Measurements from ENCODE around the gene FURIN. TPM values are rescaled to one million over a fixed set of nuclear protein-coding genes. Genes with fewer than 3 reads are reported as not detected.

The FURIN gene
- total RNA-seq, 4 donors from 2014 or later: 20.5 to 54.8 (median 30.5) TPM

DNA sequence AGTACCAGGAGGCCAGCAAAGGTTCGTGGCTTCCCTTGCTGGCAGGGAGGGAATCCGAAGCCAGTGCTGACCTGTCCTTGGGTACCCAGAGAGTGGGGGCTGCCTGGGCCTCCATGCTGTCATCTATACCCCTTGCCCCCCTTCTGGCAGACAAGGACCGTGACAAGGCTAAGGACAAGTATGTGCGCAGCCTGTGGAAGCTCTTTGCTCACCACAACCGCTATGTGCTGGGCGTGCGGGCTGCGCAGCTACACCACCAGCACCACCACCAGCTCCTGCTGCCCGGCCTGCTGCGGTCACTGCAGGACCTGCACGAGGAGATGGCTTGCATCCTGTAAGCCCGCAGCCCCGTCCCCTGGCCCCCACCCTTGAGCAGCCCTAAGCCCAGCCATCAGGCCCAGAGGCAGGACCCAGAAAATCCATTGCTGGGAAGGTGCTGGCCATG lies 18.7 kb downstream of the FURIN start:
- no peak overlapping the region for H3K27ac ChIP-seq
- H3K27me3 ChIP-seq: no peaks in the 10 kb centered on the region
- peaks cover 0 to 12% of the 10 kb centered on the region in 2 donors for H3K4me1 ChIP-seq
- no peaks in the 10 kb centered on the region for H3K36me3 ChIP-seq
- no peak for DNase-seq
- TF ChIP-seq, protein P1, sequence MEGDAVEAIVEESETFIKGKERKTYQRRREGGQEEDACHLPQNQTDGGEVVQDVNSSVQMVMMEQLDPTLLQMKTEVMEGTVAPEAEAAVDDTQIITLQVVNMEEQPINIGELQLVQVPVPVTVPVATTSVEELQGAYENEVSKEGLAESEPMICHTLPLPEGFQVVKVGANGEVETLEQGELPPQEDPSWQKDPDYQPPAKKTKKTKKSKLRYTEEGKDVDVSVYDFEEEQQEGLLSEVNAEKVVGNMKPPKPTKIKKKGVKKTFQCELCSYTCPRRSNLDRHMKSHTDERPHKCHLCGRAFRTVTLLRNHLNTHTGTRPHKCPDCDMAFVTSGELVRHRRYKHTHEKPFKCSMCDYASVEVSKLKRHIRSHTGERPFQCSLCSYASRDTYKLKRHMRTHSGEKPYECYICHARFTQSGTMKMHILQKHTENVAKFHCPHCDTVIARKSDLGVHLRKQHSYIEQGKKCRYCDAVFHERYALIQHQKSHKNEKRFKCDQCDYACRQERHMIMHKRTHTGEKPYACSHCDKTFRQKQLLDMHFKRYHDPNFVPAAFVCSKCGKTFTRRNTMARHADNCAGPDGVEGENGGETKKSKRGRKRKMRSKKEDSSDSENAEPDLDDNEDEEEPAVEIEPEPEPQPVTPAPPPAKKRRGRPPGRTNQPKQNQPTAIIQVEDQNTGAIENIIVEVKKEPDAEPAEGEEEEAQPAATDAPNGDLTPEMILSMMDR (IDR thresholded peaks at IDR 0.05): no peak
- no peak for TF ChIP-seq POLR2A (IDR thresholded peaks at IDR 0.05)
- intact Hi-C loops (cut with DNase I; ENCODE audit: low total_unique reads): loop anchor here (5.0 to 10.0 kb wide), 2 partner anchors 172 to 240 kb away; partner anchors contain the start of gene BLM
- H3K9me3 ChIP-seq: no peaks in the 10 kb centered on the region
- H3K4me3 ChIP-seq: no peak overlapping the region

DNA sequence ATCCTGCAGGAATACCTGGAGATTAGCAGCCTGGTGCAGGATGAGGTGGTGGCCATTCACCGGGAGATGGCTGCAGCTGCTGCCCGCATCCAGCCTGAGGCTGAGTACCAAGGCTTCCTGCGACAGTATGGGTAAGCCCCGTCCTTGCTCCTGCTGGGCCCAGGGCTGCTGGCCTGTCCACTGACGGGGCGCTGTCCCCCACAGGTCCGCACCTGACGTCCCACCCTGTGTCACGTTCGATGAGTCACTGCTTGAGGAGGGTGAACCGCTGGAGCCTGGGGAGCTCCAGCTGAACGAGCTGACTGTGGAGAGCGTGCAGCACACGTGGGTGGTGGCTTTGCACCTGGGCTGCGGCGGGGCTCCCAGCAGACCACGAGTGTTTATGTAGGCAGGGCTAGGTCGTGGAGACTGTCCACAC lies 20.9 kb downstream of the FURIN start:
- intact Hi-C loops (cut with DNase I; ENCODE audit: low total_unique reads): loop anchor here (5.0 to 10.0 kb wide), 2 partner anchors 175 to 242 kb away; partner anchors contain the start of gene BLM
- no peak for DNase-seq
- Histone ChIP-seq H3K9me3 (no peaks in the 10 kb centered on the region), H3K4me3 (no peak overlapping the region), H3K36me3 (no peaks in the 10 kb centered on the region), H3K27me3 (no peaks in the 10 kb centered on the region), H3K4me1 (peaks cover 0 to 7% of the 10 kb centered on the region in 2 donors), H3K27ac (no peak overlapping the region)
- TF ChIP-seq, protein P1 (IDR thresholded peaks at IDR 0.05): no peak

DNA sequence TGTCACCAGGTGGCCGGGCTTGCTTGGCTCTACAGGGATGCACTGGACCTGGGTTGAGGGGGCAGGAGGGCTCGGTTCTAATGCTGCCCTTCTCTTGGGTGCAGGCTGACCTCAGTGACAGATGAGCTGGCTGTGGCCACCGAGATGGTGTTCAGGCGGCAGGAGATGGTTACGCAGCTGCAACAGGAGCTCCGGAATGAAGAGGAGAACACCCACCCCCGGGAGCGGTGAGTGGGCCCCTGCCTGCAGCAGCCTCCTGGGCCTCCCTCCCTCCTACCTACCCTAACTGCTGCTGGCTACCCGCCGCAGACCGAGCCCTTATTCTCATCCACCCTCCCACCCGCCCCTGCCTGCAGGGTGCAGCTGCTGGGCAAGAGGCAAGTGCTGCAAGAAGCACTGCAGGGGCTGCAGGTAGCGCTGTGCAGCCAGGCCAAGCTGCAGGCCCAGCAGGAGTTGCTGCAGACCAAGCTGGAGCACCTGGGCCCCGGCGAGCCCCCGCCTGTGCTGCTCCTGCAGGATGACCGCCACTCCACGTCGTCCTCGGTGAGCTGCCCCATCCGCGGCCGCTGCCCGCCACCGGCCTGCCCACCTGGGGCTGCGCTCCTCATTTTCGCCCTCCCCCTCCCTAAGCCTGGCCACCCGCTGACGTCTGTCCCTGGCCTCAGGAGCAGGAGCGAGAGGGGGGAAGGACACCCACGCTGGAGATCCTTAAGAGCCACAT lies 21.5 kb downstream of the FURIN start:
- no peak for DNase-seq
- Histone ChIP-seq H3K27ac (no peak overlapping the region), H3K4me1 (peaks cover 0 to 7% of the 10 kb centered on the region in 2 donors), H3K9me3 (no peaks in the 10 kb centered on the region), H3K36me3 (no peaks in the 10 kb centered on the region), H3K27me3 (no peaks in the 10 kb centered on the region), H3K4me3 (no peak overlapping the region)
- intact Hi-C loops (cut with DNase I; ENCODE audit: low total_unique reads): loop anchor here (5.0 to 10.0 kb wide), 2 partner anchors 175 to 243 kb away; partner anchors contain the start of gene BLM
- no peak for TF ChIP-seq POLR2A (IDR thresholded peaks at IDR 0.05)
- TF ChIP-seq, protein P1 (IDR thresholded peaks at IDR 0.05): no peak

DNA sequence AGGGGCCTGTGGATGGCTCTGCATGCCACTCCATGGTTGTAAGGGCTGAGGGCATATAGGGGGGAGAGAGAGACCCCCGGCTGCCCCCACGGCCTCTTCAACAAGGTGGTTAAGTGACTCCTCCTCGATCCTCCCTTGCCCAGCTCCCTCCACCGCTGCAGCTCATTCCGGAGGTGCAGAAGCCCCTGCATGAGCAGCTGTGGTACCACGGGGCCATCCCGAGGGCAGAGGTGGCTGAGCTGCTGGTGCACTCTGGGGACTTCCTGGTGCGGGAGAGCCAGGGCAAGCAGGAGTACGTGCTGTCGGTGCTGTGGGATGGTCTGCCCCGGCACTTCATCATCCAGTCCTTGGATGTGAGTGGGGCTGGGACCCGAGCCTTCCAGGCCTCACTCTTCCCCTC lies 22.5 kb downstream of the FURIN start:
- H3K36me3 ChIP-seq: no peaks in the 10 kb centered on the region
- H3K27ac ChIP-seq: no peak overlapping the region
- H3K27me3 ChIP-seq: no peaks in the 10 kb centered on the region
- H3K4me1 ChIP-seq: no peaks in the 10 kb centered on the region
- no peaks in the 10 kb centered on the region for H3K9me3 ChIP-seq
- H3K4me3 ChIP-seq: no peak overlapping the region
- DNase-seq: no peak
- intact Hi-C loops (cut with DNase I; ENCODE audit: low total_unique reads): no loop called here
- TF ChIP-seq POLR2A (IDR thresholded peaks at IDR 0.05): no peak
- TF ChIP-seq, protein P1 (IDR thresholded peaks at IDR 0.05): no peak

DNA sequence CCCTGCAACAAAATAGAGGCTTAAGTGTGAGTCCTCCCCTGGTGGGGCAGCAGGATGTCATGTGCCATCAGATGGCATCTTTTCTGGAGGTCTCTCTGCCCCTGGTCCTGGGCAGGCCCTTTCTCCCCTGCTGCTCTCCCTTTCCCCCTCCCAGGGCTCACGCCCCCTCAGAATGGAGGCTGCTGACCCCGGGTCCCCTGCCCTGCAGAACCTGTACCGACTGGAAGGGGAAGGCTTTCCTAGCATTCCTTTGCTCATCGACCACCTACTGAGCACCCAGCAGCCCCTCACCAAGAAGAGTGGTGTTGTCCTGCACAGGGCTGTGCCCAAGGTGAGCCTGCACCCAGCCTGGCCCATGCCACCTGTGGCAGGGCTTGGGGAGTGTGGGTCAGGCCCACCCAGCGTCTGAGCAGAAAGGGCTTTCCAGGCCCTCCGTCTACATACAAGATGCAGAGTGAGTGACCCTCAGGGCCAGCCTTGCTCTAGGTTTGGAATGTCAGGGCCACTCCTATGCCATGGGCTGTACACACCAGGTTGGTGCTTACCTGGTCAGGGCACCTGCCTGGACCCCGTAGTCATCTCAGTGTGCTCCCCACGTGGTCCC lies 23.1 kb downstream of the FURIN start:
- H3K36me3 ChIP-seq: no peaks in the 10 kb centered on the region
- intact Hi-C loops (cut with DNase I; ENCODE audit: low total_unique reads): no loop called here
- TF ChIP-seq, protein P1 (IDR thresholded peaks at IDR 0.05): no peak
- no peak for TF ChIP-seq POLR2A (IDR thresholded peaks at IDR 0.05)

More for the DNA sequence above, 23.1 kb downstream of the FURIN start:
- H3K4me1 ChIP-seq: no peaks in the 10 kb centered on the region
- H3K9me3 ChIP-seq: no peaks in the 10 kb centered on the region
- DNase-seq: no peak
- H3K27ac ChIP-seq: no peak overlapping the region
- no peak overlapping the region for H3K4me3 ChIP-seq
- no peaks in the 10 kb centered on the region for H3K27me3 ChIP-seq

Data from uterus (tissue), 4 donors.